HepG2 (cell line): ENCODE measurements around the gene PSMG3. TPM values are rescaled to one million over a fixed set of nuclear protein-coding genes. Genes with fewer than 3 reads are reported as not detected.
A peak's percentile ranks its signal among the peaks of the same experiment; 100 is the strongest.

ENCODE experiments used
- CTCF ChIP-seq: sonication (generic); formaldehyde crosslinking; IDR thresholded peaks from 2 replicates; pipeline ENCODE4 v1.5.0; 2020; ENCODE audit warnings: mild to moderate bottlenecking, missing genetic modification reagents, moderate library complexity
- GPN1 ChIP-seq: sonication (generic); formaldehyde crosslinking; IDR thresholded peaks from 2 replicates; pipeline ENCODE4 v1.5.1; 2020; ENCODE audit warnings: missing genetic modification reagents, borderline replicate concordance
- HNRNPK ChIP-seq: fragments of 200-400 bp; formaldehyde crosslinking; IDR thresholded peaks from 2 replicates; pipeline ENCODE4 v1.6.1; 2018; ENCODE audit warnings: low read length, low read depth, moderate library complexity, mild to moderate bottlenecking; ENCODE audit not compliant: poor library complexity, severe bottlenecking
- PAX8 ChIP-seq: sonication (generic); formaldehyde crosslinking; IDR thresholded peaks from 2 replicates; pipeline ENCODE4 v1.8.0; 2022; ENCODE audit warnings: mild to moderate bottlenecking, missing genetic modification reagents, borderline replicate concordance
- PHF20 ChIP-seq: sonication (generic); formaldehyde crosslinking; IDR thresholded peaks from 2 replicates; pipeline ENCODE4 v1.5.0; 2020; ENCODE audit warnings: mild to moderate bottlenecking, missing genetic modification reagents
- PRDM10 ChIP-seq: sonication (generic); formaldehyde crosslinking; IDR thresholded peaks from 2 replicates; pipeline ENCODE4 v1.4.0; 2020; ENCODE audit warnings: low read depth, missing genetic modification reagents
- REPIN1 ChIP-seq: sonication (generic); formaldehyde crosslinking; IDR thresholded peaks from 2 replicates; pipeline ENCODE4 v1.8.0; 2022; ENCODE audit warnings: missing genetic modification reagents, low read depth, mild to moderate bottlenecking, borderline replicate concordance
- SP4 ChIP-seq: sonication (generic); formaldehyde crosslinking; IDR thresholded peaks from 2 replicates; pipeline ENCODE4 v1.8.1; 2023; ENCODE audit warnings: mild to moderate bottlenecking, missing genetic modification reagents
- ZC3H4 ChIP-seq: sonication (generic); formaldehyde crosslinking; IDR thresholded peaks from 2 replicates; pipeline ENCODE4 v1.4.0; 2020; ENCODE audit warnings: missing genetic modification reagents, borderline replicate concordance
- ZHX2 ChIP-seq, 2 experiments: sonication (generic) in 1 of 2; formaldehyde crosslinking in 1 of 2; IDR thresholded peaks; 2 replicates each; pipeline versions ENCODE4 v1.6.1 to v1.9.0; 2014 to 2022; ENCODE audit warnings: antibody characterized with exemption in 1 of 2, borderline replicate concordance in 1 of 2, inconsistent platforms in 1 of 2, low read depth in 1 of 2, missing genetic modification reagents in 1 of 2
- ZNF777 ChIP-seq: sonication (generic); formaldehyde crosslinking; IDR thresholded peaks from 2 replicates; pipeline ENCODE4 v1.4.0; 2020; ENCODE audit warnings: missing genetic modification reagents
- polyA plus RNA-seq, 8 experiments: library from polyadenylated mRNA; depleted of rRNA in 3 of 8; stranded (reverse) in 7 of 8; unstranded in 1 of 8; fragments of >200 nt; fragmentation: Illumina TruSeq in 4 of 8; extraction: Trizol in 4 of 8; gene quantifications; 2 replicates each; pipeline versions ENCODE4 v1.2.1 to v1.2.3, GENCODE V29; 2011 to 2016; ENCODE audit warnings: low read depth in 4 of 8, missing spikeins in 1 of 8, mixed read lengths in 1 of 8; ENCODE audit not compliant: insufficient read depth in 1 of 8
- total RNA-seq, 5 experiments: library from RNA; depleted of rRNA; stranded (reverse); fragments of >200 nt; fragmentation: Illumina TruSeq; extraction: Trizol; gene quantifications; 2 replicates each; pipeline ENCODE4 v1.2.3, GENCODE V29; 2016; ENCODE audit warnings: low read depth in 1 of 5
- TF ChIP-seq, protein P1 (sequence below): sonication (generic); formaldehyde crosslinking; IDR thresholded peaks from 2 replicates; pipeline ENCODE4 v1.4.0; 2020; ENCODE audit warnings: missing genetic modification reagents, mild to moderate bottlenecking, borderline replicate concordance

The PSMG3 gene
- total and polyA plus RNA-seq, 2 of the 13 experiments (the other 11 are each of a cell fraction or from before 2014, with no cell fraction given) = 29.6 to 48.4 TPM

GRCh38 chr7:1555813-1556543 is 13.9 kb downstream of the PSMG3 start, which contains the start of gene TMEM184A (continued):
- TF ChIP-seq, protein P1, sequence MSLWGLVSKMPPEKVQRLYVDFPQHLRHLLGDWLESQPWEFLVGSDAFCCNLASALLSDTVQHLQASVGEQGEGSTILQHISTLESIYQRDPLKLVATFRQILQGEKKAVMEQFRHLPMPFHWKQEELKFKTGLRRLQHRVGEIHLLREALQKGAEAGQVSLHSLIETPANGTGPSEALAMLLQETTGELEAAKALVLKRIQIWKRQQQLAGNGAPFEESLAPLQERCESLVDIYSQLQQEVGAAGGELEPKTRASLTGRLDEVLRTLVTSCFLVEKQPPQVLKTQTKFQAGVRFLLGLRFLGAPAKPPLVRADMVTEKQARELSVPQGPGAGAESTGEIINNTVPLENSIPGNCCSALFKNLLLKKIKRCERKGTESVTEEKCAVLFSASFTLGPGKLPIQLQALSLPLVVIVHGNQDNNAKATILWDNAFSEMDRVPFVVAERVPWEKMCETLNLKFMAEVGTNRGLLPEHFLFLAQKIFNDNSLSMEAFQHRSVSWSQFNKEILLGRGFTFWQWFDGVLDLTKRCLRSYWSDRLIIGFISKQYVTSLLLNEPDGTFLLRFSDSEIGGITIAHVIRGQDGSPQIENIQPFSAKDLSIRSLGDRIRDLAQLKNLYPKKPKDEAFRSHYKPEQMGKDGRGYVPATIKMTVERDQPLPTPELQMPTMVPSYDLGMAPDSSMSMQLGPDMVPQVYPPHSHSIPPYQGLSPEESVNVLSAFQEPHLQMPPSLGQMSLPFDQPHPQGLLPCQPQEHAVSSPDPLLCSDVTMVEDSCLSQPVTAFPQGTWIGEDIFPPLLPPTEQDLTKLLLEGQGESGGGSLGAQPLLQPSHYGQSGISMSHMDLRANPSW (CRISPR knock-in tag) = 0 out of 2 replicates have a peak, but pooled peaks have one; percentile 40
- TF ChIP-seq CTCF (CRISPR knock-in tag) = peak; percentile 97
- TF ChIP-seq ZC3H4 (CRISPR knock-in tag) = no peak; the same call in 1 of the 2 replicates
- no peak for TF ChIP-seq PAX8 (CRISPR knock-in tag)
- TF ChIP-seq ZHX2 (IDR thresholded peaks at IDR 0.05; ENCODE audit: low read depth) = no peak
- TF ChIP-seq ZHX2 (CRISPR knock-in tag; IDR thresholded peaks at IDR 0.05; ENCODE audit: borderline replicate concordance) = peak; percentile 32; the same call in 1 of the 2 replicates
- peak; percentile 70 for TF ChIP-seq ZNF777 (CRISPR knock-in tag)
- TF ChIP-seq HNRNPK = peak; percentile 82
- no peak for TF ChIP-seq PRDM10 (CRISPR knock-in tag)
- TF ChIP-seq PHF20 (CRISPR knock-in tag) = peak; percentile 62; the same call in 1 of the 2 replicates
- TF ChIP-seq SP4 = peak; percentile 72; the same call in 1 of the 2 replicates
- TF ChIP-seq GPN1 = no peak
- TF ChIP-seq REPIN1 (CRISPR knock-in tag) = peak; percentile 69
